Keratinocyte (primary cell): Measurements from ENCODE around the gene TMC8. TPM values are rescaled to one million over a fixed set of nuclear protein-coding genes. Genes with fewer than 3 reads are reported as not detected.

Source experiments
- DNase-seq: peaks from one replicate; pipeline ENCODE4 v3.0.0-alpha.2; 2011; ENCODE audit warnings: low read depth, missing footprints, low spot score
- FAIRE-seq: peaks from 2 replicates; lab custom pipeline; 2011; peaks lifted over from hg19 to GRCh38; lab: Jason Lieb, UNC
- H2AFZ ChIP-seq: 2 replicates; pipeline ENCODE4 v1.6.0; 2012; ENCODE audit warnings: low read length, control low read depth, inconsistent platforms; ENCODE audit not compliant: control insufficient read depth
- H3K27ac ChIP-seq: 2 replicates; pipeline ENCODE4 v1.5.1; 2011; ENCODE audit warnings: low read length; ENCODE audit not compliant: control insufficient read depth, insufficient read depth
- H3K27me3 ChIP-seq: 3 replicates; pipeline ENCODE4 v1.6.0; 2011; ENCODE audit warnings: low read length; ENCODE audit not compliant: control insufficient read depth, insufficient read depth; ENCODE audit errors: extremely low read depth
- H3K36me3 ChIP-seq, 2 experiments: 2 replicates in 1 of 2; 3 replicates in 1 of 2; pipeline ENCODE4 v1.5.1; 2011; ENCODE audit warnings: low read length in 2 of 2, mild to moderate bottlenecking in 1 of 2; ENCODE audit not compliant: control insufficient read depth in 2 of 2, insufficient read depth in 2 of 2; ENCODE audit errors: extremely low read depth in 1 of 2
- H3K4me1 ChIP-seq: 3 replicates; pipeline ENCODE4 v1.5.1; 2011; ENCODE audit warnings: low read length; ENCODE audit not compliant: control insufficient read depth, insufficient read depth; ENCODE audit errors: extremely low read depth
- H3K4me2 ChIP-seq: 3 replicates; pipeline ENCODE4 v1.6.0; 2011; ENCODE audit warnings: low read depth, low read length; ENCODE audit not compliant: control insufficient read depth, insufficient read depth; ENCODE audit errors: extremely low read depth
- H3K4me3 ChIP-seq, 3 experiments: fragments of 200-600 bp in 1 of 3; sonication (generic) in 1 of 3; 2 replicates in 2 of 3; 3 replicates in 1 of 3; pipeline ENCODE4 v1.5.1; 2011 to 2016; ENCODE audit warnings: low read length in 3 of 3, mild to moderate bottlenecking in 3 of 3, control low read depth in 2 of 3, inconsistent platforms in 1 of 3, low read depth in 1 of 3, mixed read lengths in 1 of 3, mixed run types in 1 of 3, moderate library complexity in 1 of 3; ENCODE audit not compliant: control insufficient read depth in 2 of 3, insufficient read depth in 2 of 3; ENCODE audit errors: extremely low read depth in 1 of 3
- H3K79me2 ChIP-seq: 2 replicates; pipeline ENCODE4 v1.6.0; 2012; ENCODE audit warnings: low read length; ENCODE audit not compliant: control insufficient read depth, insufficient read depth
- H3K9ac ChIP-seq: 3 replicates; pipeline ENCODE4 v1.6.0; 2011; ENCODE audit warnings: low read length; ENCODE audit not compliant: control insufficient read depth, insufficient read depth; ENCODE audit errors: extremely low read depth
- H3K9me1 ChIP-seq: 3 replicates; pipeline ENCODE4 v1.6.0; 2011; ENCODE audit warnings: low read length; ENCODE audit not compliant: control insufficient read depth, insufficient read depth; ENCODE audit errors: extremely low read depth
- H3K9me3 ChIP-seq: 2 replicates; pipeline ENCODE4 v1.5.1; 2012; ENCODE audit warnings: low read depth, low read length; ENCODE audit not compliant: control insufficient read depth
- H4K20me1 ChIP-seq: 3 replicates; pipeline ENCODE4 v1.6.0; 2011; ENCODE audit warnings: low read length; ENCODE audit not compliant: control insufficient read depth, insufficient read depth; ENCODE audit errors: extremely low read depth
- EZH2 ChIP-seq: IDR thresholded peaks from one replicate; pipeline ENCODE4 v1.6.1; 2012; ENCODE audit warnings: inconsistent platforms, mild to moderate bottlenecking, low read length, moderate library complexity
- dilution Hi-C: fragments of 300-500 bp; cut with MboI; formaldehyde crosslinking; loops from one replicate; pipeline ENCODE4 v1.7.0; 2020; ENCODE audit warnings: low sequenced_read_pairs; ENCODE audit not compliant: extremely low pct_ligation_motif_present
- polyA plus RNA-seq, 5 experiments: library from polyadenylated mRNA; depleted of rRNA in 3 of 5; stranded (reverse) in 3 of 5; stranded (forward) in 1 of 5; unstranded in 1 of 5; fragments of >200 nt; gene quantifications; 1 replicate in 1 of 5; 2 replicates in 3 of 5; 3 replicates in 1 of 5; pipeline versions ENCODE4 v1.2.1 to v1.2.3, GENCODE V29; 2011 to 2012; ENCODE audit warnings: missing spikeins in 2 of 5, low read depth in 1 of 5, low replicate concordance in 1 of 5
- TF ChIP-seq, protein P1 (sequence below), 3 experiments: IDR thresholded peaks in 1 of 3; conservative IDR thresholded peaks in 1 of 3; optimal IDR thresholded peaks in 1 of 3; 2 replicates in 2 of 3; 3 replicates in 1 of 3; pipeline versions ENCODE3 to v1.5.1; 2011; ENCODE audit warnings: low read length in 3 of 3, mild to moderate bottlenecking in 3 of 3, moderate library complexity in 2 of 3, control low read depth in 1 of 3, inconsistent platforms in 1 of 3; ENCODE audit not compliant: insufficient read depth in 2 of 3; ENCODE audit errors: extremely low read depth in 1 of 3

Gene TMC8
- polyA plus RNA-seq, 1 donor (not counting 4 experiments of a cell fraction or from before 2014, with no cell fraction given) = 0.14 TPM

DNA sequence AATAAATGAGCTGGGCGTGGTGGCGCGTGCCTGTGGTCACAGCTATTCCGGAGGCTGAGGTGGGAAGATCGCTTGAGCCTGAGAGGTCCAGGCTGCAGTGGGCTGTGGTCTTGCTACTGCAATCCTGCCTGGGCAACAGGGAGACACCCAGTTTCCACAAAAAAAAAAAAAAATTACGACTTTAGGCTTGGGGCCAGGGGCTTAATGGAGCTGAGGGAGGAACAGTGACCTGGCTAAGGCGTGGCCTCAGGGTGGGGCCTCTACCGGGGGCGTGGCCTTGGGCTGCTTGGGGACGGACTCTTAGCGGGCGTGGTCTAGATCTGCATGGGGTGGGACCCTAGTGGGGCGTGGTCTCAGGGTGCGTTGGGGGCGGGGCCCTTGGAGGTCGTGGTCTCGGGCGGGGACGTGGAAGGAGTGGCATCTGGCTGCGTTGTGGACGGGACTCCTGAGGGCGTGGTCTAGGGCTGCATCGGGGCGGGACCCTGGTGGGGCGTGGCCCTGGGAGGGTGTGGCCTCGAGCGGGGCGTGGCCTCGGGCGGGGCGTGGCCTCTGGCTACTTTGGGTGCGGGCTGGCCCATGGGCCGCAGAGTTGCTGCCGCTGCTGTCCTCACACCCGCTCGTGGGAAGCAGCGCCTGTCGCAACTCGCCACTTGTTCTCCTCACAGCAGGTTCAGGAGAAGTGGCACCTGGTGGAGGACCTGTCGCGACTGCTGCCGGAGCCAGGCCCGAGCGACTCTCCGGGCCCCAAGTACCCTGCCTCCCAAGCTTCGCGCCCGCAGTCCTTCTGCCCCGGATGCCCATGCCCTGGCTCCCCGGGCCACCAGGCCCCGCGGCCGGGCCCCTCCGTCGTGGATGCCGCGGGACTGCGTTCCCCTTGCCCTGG is 9.8 kb downstream of the TMC8 start:
- TF ChIP-seq, protein P1, sequence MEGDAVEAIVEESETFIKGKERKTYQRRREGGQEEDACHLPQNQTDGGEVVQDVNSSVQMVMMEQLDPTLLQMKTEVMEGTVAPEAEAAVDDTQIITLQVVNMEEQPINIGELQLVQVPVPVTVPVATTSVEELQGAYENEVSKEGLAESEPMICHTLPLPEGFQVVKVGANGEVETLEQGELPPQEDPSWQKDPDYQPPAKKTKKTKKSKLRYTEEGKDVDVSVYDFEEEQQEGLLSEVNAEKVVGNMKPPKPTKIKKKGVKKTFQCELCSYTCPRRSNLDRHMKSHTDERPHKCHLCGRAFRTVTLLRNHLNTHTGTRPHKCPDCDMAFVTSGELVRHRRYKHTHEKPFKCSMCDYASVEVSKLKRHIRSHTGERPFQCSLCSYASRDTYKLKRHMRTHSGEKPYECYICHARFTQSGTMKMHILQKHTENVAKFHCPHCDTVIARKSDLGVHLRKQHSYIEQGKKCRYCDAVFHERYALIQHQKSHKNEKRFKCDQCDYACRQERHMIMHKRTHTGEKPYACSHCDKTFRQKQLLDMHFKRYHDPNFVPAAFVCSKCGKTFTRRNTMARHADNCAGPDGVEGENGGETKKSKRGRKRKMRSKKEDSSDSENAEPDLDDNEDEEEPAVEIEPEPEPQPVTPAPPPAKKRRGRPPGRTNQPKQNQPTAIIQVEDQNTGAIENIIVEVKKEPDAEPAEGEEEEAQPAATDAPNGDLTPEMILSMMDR (optimal IDR thresholded peaks at IDR 0.05 in 1 of 3, IDR thresholded peaks at IDR 0.05 in 1 of 3, conservative IDR thresholded peaks at IDR 0.05 in 1 of 3; ENCODE audit: extremely low read depth in 1 of 3, insufficient read depth in 2 of 3, low read length in 3 of 3) = no peak
- no peak for TF ChIP-seq EZH2
- H3K9ac ChIP-seq = peak overlapping the region; percentile 42

DNA sequence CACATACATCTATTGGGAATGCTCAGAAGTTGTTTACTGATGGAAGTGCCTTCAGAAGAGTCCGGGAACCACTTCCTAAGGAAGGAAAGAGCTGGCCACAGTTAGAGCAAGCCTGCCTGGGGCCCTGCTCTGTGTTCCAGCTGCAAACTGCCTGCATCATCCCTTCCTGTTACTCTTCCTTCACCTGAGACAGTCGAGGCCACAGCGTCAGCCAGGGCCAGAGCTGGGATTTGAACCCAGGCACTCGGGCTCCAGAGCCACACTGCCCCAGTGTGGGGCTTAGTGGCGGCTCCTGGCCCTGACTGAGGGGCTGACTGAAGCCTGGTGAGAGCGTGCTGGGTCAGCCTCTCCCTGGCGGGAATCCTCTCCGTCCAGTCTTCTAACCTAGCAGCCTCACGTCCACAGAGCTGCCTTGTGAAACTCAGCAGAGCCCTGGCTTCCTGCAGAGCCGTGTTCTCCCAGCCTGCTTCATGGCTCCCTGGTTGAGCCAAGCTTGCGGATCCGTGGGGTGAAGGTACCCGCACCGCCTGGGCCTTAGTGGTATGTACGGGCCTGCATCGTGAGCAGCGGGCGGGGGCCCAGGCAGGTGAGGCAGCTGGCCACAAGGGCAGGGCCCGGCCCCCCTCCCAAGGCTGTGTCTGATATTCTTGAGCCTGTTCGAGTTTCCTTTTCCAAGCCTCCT is 11.0 kb downstream of the TMC8 start:
- H3K27ac ChIP-seq = peak overlapping the region; percentile 89
- dilution Hi-C loops = no loop called here
- peak overlapping the region; percentile 76 for H3K9ac ChIP-seq
- H3K4me3 ChIP-seq = peak overlapping the region in 2 of 3 experiments; percentile 9 to 53
- H3K9me1 ChIP-seq = no peaks in the 10 kb centered on the region
- no peaks in the 10 kb centered on the region for H3K36me3 ChIP-seq
- no peak for TF ChIP-seq EZH2
- TF ChIP-seq, protein P1 (optimal IDR thresholded peaks at IDR 0.05 in 1 of 3, IDR thresholded peaks at IDR 0.05 in 1 of 3, conservative IDR thresholded peaks at IDR 0.05 in 1 of 3; ENCODE audit: extremely low read depth in 1 of 3, insufficient read depth in 2 of 3, low read length in 3 of 3) = no peak
- peaks cover 41% of the 10 kb centered on the region for H3K4me1 ChIP-seq
- H3K4me2 ChIP-seq = peak overlapping the region; percentile 66
- DNase-seq = no peak
- H3K79me2 ChIP-seq = no peaks in the 10 kb centered on the region
- FAIRE-seq = no peak
- H3K9me3 ChIP-seq = no peaks in the 10 kb centered on the region
- no peaks in the 10 kb centered on the region for H4K20me1 ChIP-seq
- H3K27me3 ChIP-seq = peaks cover 8% of the 10 kb centered on the region
- peak overlapping the region; percentile 63 for H2AFZ ChIP-seq

More for the DNA sequence above, 9.8 kb downstream of the TMC8 start:
- Histone ChIP-seq H3K36me3 (no peaks in the 10 kb centered on the region), H4K20me1 (no peaks in the 10 kb centered on the region), H3K4me1 (peaks cover 41% of the 10 kb centered on the region), H3K27ac (no peak overlapping the region), H3K9me1 (no peaks in the 10 kb centered on the region), H3K9me3 (no peaks in the 10 kb centered on the region), H3K79me2 (no peaks in the 10 kb centered on the region), H3K4me2 (peak overlapping the region; percentile 66), H2AFZ (peak overlapping the region; percentile 5), H3K27me3 (peaks cover 6% of the 10 kb centered on the region), H3K4me3 (peak overlapping the region in 1 of 3 experiments; percentile 18)
- dilution Hi-C loops = no loop called here
- FAIRE-seq (peak; percentile 23), DNase-seq (peak; percentile 95)
